Measurements from ENCODE around the gene DCANP1.

- TF ChIP-seq CTCF (IDR thresholded peaks at IDR 0.05 in 8 of 11, conservative IDR thresholded peaks at IDR 0.05 in 3 of 11) (no peak), POLR2A (IDR thresholded peaks at IDR 0.05) (no peak)
These were observed 1.8 kb upstream of the DCANP1 start for GRCh38 chr5:135448791-135449507.
